Measurements from ENCODE around the gene GBP6. TPM values are rescaled to one million over a fixed set of nuclear protein-coding genes. Genes with fewer than 3 reads are reported as not detected.

GBP6 gene
- total RNA-seq, 1 experiment from 2014 or later: not detected

DNA sequence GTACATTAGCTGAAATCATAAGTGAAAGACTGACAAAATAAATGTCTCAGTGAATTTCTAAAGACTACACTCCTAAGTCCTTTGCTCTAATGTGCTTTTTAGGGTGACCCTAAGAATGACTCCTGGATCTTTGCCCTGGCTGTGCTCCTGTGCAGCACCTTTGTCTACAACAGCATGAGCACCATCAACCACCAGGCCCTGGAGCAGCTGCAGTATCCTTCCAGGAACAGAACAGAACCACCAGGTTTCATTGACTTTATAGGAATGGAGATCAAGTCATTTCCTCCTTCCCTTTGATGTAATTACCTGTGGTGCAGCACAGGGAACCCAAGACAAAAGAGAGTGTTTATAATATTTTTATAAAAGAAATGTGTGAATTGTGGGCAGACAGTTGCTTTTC is 14.1 kb downstream of the GBP6 start:
- Histone ChIP-seq H3K4me3 (ENCODE audit: low read depth, low read length, poor library complexity, severe bottlenecking) (no peak overlapping the region), H3K4me1 (ENCODE audit: insufficient read depth, low read length, poor library complexity, severe bottlenecking) (no peaks in the 10 kb centered on the region), H3K9me3 (ENCODE audit: low read depth, low read length, poor library complexity, severe bottlenecking) (no peaks in the 10 kb centered on the region), H3K36me3 (ENCODE audit: insufficient read depth, low read length, poor library complexity, severe bottlenecking) (no peaks in the 10 kb centered on the region), H3K27me3 (replicated peaks; ENCODE audit: insufficient read depth, low read depth, low read length, poor library complexity) (no peaks in the 10 kb centered on the region), H3K27ac (ENCODE audit: low read depth, low read length, poor library complexity, severe bottlenecking) (no peak overlapping the region)
- no peak for TF ChIP-seq EZH2 (IDR thresholded peaks at IDR 0.05; ENCODE audit: borderline replicate concordance, low read depth, low read length, poor library complexity, severe bottlenecking)
- TF ChIP-seq, protein P1, sequence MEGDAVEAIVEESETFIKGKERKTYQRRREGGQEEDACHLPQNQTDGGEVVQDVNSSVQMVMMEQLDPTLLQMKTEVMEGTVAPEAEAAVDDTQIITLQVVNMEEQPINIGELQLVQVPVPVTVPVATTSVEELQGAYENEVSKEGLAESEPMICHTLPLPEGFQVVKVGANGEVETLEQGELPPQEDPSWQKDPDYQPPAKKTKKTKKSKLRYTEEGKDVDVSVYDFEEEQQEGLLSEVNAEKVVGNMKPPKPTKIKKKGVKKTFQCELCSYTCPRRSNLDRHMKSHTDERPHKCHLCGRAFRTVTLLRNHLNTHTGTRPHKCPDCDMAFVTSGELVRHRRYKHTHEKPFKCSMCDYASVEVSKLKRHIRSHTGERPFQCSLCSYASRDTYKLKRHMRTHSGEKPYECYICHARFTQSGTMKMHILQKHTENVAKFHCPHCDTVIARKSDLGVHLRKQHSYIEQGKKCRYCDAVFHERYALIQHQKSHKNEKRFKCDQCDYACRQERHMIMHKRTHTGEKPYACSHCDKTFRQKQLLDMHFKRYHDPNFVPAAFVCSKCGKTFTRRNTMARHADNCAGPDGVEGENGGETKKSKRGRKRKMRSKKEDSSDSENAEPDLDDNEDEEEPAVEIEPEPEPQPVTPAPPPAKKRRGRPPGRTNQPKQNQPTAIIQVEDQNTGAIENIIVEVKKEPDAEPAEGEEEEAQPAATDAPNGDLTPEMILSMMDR (conservative IDR thresholded peaks at IDR 0.05; ENCODE audit: low read depth, low read length): no peak
- CTCF ChIA-PET: no interaction called here
- DNase-seq (ENCODE audit: low spot score): no peak
- intact Hi-C loops (cut with micrococcal nuclease; ENCODE audit: unreplicated experiment): no loop called here
- POLR2A ChIA-PET (ENCODE audit: low non-redundant PET): no interaction called here
- no TSS peak for BruUV-seq (replicated peaks)

- TF ChIP-seq, protein P1 (conservative IDR thresholded peaks at IDR 0.05; ENCODE audit: low read depth, low read length): no peak
- TF ChIP-seq EZH2 (IDR thresholded peaks at IDR 0.05; ENCODE audit: borderline replicate concordance, low read depth, low read length, poor library complexity, severe bottlenecking): no peak
- H3K27me3 ChIP-seq (replicated peaks; ENCODE audit: insufficient read depth, low read depth, low read length, poor library complexity): no peaks in the 10 kb centered on the region
- intact Hi-C loops (cut with micrococcal nuclease; ENCODE audit: unreplicated experiment): no loop called here
- no peak overlapping the region for H3K4me3 ChIP-seq (ENCODE audit: low read depth, low read length, poor library complexity, severe bottlenecking)
- H3K27ac ChIP-seq (ENCODE audit: low read depth, low read length, poor library complexity, severe bottlenecking): no peak overlapping the region
- DNase-seq (ENCODE audit: low spot score): no peak
- ChIA-PET CTCF (no interaction called here), POLR2A (ENCODE audit: low non-redundant PET) (no interaction called here)
- H3K9me3 ChIP-seq (ENCODE audit: low read depth, low read length, poor library complexity, severe bottlenecking): no peaks in the 10 kb centered on the region
- H3K36me3 ChIP-seq (ENCODE audit: insufficient read depth, low read length, poor library complexity, severe bottlenecking): no peaks in the 10 kb centered on the region
- BruUV-seq (replicated peaks): no TSS peak
- no peaks in the 10 kb centered on the region for H3K4me1 ChIP-seq (ENCODE audit: insufficient read depth, low read length, poor library complexity, severe bottlenecking)
These were observed 17.8 kb downstream of the GBP6 start for GRCh38 chr1:89381618-89382017.

DNA sequence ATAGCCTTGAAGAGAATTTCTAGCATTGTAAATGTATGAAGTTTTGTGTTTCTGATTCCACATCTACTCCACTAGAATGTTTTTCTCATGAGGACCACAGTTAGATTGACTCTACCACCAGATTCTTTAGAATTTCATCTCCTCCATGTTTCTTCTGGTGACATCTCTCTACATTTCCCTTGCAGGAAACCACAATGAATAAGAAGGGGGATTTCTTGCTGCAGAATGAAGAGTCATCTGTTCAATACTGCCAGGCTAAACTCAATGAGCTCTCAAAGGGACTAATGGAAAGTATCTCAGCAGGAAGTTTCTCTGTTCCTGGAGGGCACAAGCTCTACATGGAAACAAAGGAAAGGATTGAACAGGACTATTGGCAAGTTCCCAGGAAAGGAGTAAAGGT is 18.6 kb downstream of the GBP6 start:
- ChIA-PET POLR2A (ENCODE audit: low non-redundant PET) (no interaction called here), CTCF (no interaction called here)
- TF ChIP-seq EZH2 (IDR thresholded peaks at IDR 0.05; ENCODE audit: borderline replicate concordance, low read depth, low read length, poor library complexity, severe bottlenecking): no peak
- TF ChIP-seq, protein P1 (conservative IDR thresholded peaks at IDR 0.05; ENCODE audit: low read depth, low read length): no peak
- no TSS peak for BruUV-seq (replicated peaks)
- Histone ChIP-seq H3K27ac (ENCODE audit: low read depth, low read length, poor library complexity, severe bottlenecking) (no peak overlapping the region), H3K36me3 (ENCODE audit: insufficient read depth, low read length, poor library complexity, severe bottlenecking) (no peaks in the 10 kb centered on the region), H3K9me3 (ENCODE audit: low read depth, low read length, poor library complexity, severe bottlenecking) (no peaks in the 10 kb centered on the region), H3K4me3 (ENCODE audit: low read depth, low read length, poor library complexity, severe bottlenecking) (no peak overlapping the region), H3K27me3 (replicated peaks; ENCODE audit: insufficient read depth, low read depth, low read length, poor library complexity) (no peaks in the 10 kb centered on the region), H3K4me1 (ENCODE audit: insufficient read depth, low read length, poor library complexity, severe bottlenecking) (no peaks in the 10 kb centered on the region)
- DNase-seq (ENCODE audit: low spot score): no peak
- intact Hi-C loops (cut with micrococcal nuclease; ENCODE audit: unreplicated experiment): no loop called here

Data from A673 (cell line).